ENCODE results near the gene CCL22. TPM values are rescaled to one million over a fixed set of nuclear protein-coding genes. Genes with fewer than 3 reads are reported as not detected.
"Not testable (repeated sequence)": the region's sequence is repeated elsewhere in the genome, so short reads cannot be mapped to it uniquely, and the experiment has no call there.

The CCL22 gene, protein sequence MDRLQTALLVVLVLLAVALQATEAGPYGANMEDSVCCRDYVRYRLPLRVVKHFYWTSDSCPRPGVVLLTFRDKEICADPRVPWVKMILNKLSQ
- total RNA-seq (2014; rRNA removed; shearing (Covaris generic)): not detected in 2 replicates

DNA sequence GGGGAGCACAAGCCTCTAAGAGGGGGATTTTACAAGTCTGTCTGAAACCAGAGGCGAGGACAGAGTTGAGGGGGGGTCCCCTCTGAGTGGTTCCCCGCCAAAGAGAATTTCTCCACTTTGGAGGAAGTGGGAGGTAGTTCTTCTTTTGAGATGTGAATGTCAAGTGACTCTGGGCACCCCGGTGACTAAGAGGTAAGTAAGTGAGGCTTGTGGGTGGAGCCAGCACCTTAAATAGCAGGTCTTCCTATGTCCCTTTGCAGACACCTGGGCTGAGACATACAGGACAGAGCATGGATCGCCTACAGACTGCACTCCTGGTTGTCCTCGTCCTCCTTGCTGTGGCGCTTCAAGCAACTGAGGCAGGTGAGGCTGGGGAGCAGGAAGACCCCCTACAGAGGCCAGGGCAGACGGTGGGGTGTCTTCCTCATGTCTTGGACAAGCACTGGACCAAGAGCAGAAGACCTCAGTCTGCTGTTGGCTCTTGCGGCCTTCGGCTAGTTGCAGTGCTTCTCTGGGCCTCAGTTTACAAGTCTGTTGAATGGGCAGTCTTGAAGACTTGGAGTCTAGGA is at the start of gene CCL22:
TSS of gene CCL22 (plus strand) at position 257 of the 569 bp plus-strand sequence. CDS start at position 291, 34 bp downstream.
- DNase-seq (ENCODE audit: low spot score): no peak

GRCh38 chr16:57310801-57311200 is 47.8 kb upstream of the CCL22 start:
- DNase-seq (ENCODE audit: low spot score): no peak

GRCh38 chr16:57313509-57313908 is 45.1 kb upstream of the CCL22 start:
- no peak for DNase-seq (ENCODE audit: low spot score)

GRCh38 chr16:57314161-57314785 is 44.3 kb upstream of the CCL22 start:
- no peak for DNase-seq (ENCODE audit: low spot score)

- DNase-seq (ENCODE audit: low spot score): no peak
Observed at GRCh38 chr16:57315416-57315815, 43.2 kb upstream of the CCL22 start.

GRCh38 chr16:57316390-57317017 is 42.1 kb upstream of the CCL22 start:
- DNase-seq (ENCODE audit: low spot score): peak; percentile 77

GRCh38 chr16:57318240-57318970 is 40.2 kb upstream of the CCL22 start:
- DNase-seq (ENCODE audit: low spot score): no peak

GRCh38 chr16:57319646-57320045 is 38.9 kb upstream of the CCL22 start:
- no peak for DNase-seq (ENCODE audit: low spot score)

- no peak for DNase-seq (ENCODE audit: low spot score)
Observed at GRCh38 chr16:57324749-57325148, 33.8 kb upstream of the CCL22 start.

- no peak for DNase-seq (ENCODE audit: low spot score)
Observed at GRCh38 chr16:57325458-57325857, 33.1 kb upstream of the CCL22 start.

DNA sequence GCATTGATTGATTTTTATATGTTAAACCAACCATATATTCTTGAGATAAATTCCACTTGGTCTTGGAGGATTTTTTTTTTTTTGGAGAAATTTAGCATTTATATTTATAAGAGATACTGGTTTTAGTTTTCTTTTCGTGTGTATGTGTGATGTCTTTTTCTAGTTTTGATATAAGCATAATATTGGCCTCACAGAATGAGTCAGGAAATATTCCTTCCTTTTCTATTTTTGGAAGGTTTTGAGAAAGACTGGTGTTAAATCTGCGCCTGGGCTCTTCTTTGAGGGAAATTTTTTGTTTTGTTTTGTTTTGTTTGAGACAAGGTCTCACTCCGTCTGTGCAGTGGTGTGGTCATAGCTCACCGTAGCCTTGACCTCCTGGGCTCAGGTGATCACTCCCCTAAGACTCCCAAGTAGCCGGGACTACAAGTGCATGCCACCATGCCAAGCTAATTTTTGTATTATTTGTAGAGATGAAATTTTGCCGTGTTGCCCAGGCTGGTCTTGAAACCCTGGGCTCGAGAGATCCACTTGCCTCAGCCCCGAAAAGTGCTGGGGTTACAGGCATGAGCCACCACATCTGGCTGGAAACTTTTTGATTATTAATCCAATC is 28.8 kb upstream of the CCL22 start:
- DNase-seq (ENCODE audit: low spot score): no peak

DNA sequence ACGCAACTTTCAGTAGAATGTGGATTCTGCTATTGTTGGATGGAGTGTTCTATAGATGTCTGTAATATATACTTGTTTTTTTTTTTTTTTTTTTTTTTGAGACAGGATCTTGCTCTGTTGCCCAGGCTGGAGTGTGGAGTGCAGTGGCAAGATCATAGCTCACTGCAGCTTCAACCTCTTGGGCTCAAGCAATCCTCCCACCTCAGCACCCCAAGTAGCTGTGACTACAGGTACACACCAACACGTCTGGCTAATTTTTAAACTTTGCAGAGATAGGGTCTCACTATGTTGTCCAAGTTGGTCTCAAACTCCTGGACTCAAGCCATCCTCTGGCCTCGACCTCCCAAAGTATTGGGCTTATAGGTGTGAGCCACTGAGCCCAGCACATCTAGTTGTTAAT is 27.2 kb upstream of the CCL22 start:
- DNase-seq (ENCODE audit: low spot score): no peak

DNA sequence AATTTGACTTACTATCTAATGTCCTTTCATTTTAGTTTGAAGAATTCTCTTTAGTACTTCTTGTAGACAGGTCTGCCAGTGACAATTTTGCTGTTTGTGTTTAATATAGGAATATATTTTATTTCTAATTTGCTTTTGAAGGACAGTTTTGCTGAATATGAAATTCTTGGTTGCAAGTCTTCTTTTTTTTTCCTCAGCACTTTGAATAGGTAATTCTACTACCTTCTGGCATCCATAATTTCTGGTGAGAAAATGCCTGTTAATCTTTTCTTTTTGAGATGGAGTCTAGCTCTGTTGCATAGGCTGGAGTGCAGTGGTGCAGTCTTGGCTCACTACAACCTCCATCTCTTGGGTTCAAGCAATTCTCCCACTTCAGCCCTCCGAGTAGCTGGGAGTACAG is 25.2 kb upstream of the CCL22 start:
- DNase-seq (ENCODE audit: low spot score): no peak

DNA sequence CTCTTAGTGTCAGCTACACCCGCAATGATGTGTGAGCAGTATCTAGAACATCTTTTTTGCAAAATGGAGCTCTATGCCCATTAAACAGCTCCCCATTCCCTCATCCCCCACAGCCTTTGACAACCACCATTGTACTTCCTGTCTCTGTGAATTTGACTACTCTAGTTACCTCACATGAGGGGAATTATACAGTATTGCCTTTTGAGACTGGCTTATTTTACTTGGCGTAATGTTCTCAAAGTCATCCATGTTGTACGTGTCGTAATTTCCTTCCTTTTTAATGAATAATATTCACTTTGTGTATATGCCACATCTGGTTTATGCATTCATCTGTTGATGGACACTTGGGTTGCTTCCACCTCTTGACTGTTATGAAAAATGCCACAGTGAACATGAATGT is 23.2 kb upstream of the CCL22 start:
- DNase-seq (ENCODE audit: low spot score): no peak

GRCh38 chr16:57341062-57341440 is 17.5 kb upstream of the CCL22 start:
- no peak for DNase-seq (ENCODE audit: low spot score)

GRCh38 chr16:57341441-57342303 is 16.9 kb upstream of the CCL22 start:
- peak; percentile 95 for DNase-seq (ENCODE audit: low spot score)

DNA sequence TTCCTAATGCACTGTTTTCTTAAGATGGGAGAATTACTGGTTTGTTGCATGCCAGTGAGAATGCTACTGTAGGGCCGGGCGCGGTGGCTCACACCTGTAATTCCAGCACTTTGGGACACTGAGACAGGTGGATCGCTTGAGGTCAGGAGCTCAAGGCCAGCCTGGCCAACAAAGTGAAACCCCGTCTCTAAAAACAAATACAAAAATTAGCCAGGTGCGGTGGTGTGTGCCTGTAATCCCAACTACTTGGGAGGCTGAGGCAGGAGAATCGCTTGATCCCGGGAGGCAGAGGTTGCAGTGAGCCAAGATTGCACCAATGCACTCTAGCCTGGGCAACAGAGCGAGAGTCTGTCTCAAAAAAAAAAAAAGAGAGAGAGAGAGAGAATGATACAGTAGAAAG is 16.0 kb upstream of the CCL22 start:
- DNase-seq (ENCODE audit: low spot score): not testable (repeated sequence)

DNA sequence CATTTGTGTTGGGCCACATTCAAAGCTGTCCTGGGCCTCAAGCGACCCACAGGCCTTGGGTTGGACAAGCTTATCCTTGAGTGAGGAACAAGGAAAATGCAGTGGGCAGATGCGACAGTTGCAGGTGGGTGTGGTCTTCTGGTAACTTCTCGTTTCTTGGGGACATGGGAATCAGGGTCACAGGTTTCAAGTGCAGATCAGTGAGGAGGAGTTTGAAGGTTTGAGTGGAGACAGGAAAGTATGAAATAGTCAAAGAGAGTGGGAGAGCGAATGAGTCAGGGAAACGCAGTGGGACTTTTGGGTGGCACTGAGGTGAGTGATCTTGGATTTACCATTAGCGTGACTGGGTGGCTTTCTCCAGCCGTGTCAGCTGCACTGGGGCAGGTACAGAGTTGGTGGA is 15.4 kb upstream of the CCL22 start:
- no peak for DNase-seq (ENCODE audit: low spot score)

DNA sequence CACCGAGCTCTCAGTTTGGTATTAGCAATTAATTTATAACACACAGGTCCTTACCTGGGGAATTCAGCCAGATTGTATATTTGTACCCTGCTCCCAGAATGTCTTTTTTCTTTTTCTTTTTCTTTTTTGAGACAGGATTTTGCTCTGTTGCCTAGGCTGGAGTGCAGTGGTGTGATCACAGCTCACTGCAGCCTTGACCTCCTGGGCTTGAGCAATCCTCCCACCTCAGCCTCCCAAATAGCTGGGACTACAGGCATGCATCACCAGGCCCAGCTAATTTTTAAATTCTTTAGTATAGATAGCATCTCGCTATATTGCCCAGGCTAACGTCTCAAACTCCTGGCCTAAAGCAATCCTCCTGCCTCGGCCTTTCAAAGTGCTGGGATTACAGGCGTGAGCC is 14.5 kb upstream of the CCL22 start:
- DNase-seq (ENCODE audit: low spot score): not testable (repeated sequence)

DNA sequence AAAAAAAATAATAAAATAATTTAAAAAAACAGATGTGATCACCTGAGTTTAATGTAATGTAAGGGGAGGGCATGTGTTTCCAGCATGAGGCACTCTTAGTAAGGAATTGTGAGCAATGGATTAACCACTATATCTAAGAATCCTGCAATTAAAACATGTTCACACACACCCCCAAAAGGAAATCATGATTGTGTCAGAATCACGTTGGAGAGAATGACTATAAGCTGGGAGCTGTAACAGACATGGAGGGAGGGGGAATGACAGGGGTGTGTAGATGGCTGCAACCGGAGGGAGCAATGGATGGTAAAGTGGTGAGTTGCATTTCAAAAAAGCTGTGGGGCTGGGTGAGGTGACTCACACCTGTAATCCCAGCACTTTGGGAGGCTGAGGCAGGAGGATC is 13.6 kb upstream of the CCL22 start:
- DNase-seq (ENCODE audit: low spot score): no peak

GRCh38 chr16:57345666-57346204 is 12.8 kb upstream of the CCL22 start:
- no peak for DNase-seq (ENCODE audit: low spot score)

Data from H4 (cell line).